Epidermal melanocyte (primary cell): Measurements from ENCODE around the gene HOXB9.
A peak's percentile ranks its signal among the peaks of the same experiment; 100 is the strongest.

Source experiments
- DNase-seq: peaks from one replicate; pipeline ENCODE4 v3.0.0; 2011; ENCODE audit warnings: low spot score; ENCODE audit not compliant: insufficient read length

The HOXB9 gene

GRCh38 chr17:48626245-48627117 lies at the start of gene HOXB9:
Gene HOXB9, minus strand, starts transcription at chr17:48626358. Its CDS starts 89 bp downstream, at chr17:48626269.
- DNase-seq = no peak

DNA sequence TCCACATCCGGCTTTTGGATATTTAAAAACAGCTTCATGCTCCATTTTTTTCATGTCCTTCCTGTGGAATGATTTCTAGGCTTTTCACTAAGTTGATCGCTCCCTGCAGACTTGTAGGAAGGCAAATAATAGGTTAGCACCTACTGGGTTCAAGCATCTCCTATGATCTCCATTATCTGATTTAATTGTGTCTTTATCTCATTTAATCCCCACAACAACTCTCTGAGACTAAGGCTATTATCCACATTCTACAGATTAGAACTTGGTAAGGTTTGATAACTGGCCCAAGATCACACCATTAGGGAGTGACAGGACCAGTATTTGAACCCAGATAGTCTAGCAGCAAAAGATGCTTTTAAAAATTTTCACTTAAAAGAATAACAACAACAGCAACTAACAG lies 46.2 kb upstream of the HOXB9 start:
- no peak for DNase-seq

DNA sequence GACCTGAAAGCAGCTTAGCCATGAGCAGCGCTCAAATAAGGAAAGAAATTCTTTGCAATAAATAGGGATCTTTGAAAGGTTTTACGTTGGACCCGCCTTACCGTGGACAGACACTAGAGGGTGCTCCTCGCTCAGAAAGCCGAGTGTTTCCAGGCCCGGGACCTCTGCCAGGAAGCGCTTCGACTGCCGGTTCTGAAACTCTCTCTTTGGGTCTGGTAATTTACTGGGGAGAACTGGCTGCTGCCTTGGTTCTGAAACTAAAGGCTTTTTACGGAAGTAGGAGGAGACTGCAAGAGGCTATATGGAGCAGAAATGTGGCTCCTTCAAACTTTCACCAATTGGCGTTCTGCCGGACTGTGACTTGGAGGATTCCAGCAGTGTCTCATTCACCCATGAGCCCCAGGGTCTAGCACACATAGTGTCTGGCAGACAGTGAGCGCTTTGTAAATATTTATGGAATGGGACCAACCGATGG lies 45.6 kb upstream of the HOXB9 start:
- peak; percentile 84 for DNase-seq

GRCh38 chr17:48663134-48663924 lies 37.2 kb upstream of the HOXB9 start:
- no peak for DNase-seq

GRCh38 chr17:48655913-48656312 lies 29.8 kb upstream of the HOXB9 start:
- DNase-seq = no peak

GRCh38 chr17:48649741-48650140 lies 23.6 kb upstream of the HOXB9 start:
- DNase-seq = no peak

- no peak for DNase-seq
Measured at GRCh38 chr17:48647963-48648245, 21.7 kb upstream of the HOXB9 start.

DNA sequence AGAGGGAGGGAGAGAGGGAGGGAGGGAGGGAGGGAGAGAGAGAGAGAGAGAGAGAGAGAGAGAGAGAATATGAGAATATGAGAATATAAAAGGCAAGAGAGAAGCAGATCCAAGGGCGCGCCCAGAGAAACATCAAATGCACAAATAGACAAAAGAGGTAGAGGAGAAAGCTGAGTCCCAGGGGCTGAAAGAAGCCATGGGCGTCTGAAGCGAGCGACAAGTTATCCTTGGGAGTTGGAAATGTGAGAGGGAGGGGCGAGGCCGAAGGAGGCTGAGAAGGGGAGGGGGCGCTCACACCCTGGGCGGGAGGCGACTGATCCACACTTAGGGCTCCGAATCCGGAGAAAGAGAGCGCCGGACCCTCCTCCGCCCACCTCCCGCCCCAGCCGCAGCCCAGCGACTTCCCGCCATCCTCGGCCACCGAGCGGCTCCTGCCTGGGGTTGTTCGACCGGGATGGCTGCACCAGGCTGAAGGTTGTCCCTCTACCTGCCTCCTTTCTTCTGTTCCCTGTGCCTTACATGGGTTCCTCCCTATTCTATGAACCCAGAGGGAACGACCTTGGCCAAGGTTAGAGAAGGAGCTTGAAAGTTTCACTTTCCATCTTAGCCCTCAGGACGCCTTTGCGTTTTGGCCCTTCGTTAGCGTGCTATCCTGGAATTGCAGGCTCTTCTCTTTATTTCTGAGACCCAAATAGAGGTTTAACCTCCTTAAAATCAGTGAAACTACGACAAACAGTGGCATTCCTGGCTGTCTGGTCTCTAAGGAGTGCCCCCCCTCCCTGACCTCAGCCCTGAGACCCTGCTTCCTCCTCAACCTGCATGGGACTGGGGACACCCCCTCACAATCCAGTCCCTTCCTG lies 21.2 kb upstream of the HOXB9 start:
- DNase-seq = peak; percentile 19

- DNase-seq = peak; percentile 13
Measured at GRCh38 chr17:48646183-48647102, 20.3 kb upstream of the HOXB9 start.

- DNase-seq = peak; percentile 14
Measured at GRCh38 chr17:48645639-48646182, 19.6 kb upstream of the HOXB9 start.

- DNase-seq = peak; percentile 11
Measured at GRCh38 chr17:48644910-48645557, 18.9 kb upstream of the HOXB9 start.

DNA sequence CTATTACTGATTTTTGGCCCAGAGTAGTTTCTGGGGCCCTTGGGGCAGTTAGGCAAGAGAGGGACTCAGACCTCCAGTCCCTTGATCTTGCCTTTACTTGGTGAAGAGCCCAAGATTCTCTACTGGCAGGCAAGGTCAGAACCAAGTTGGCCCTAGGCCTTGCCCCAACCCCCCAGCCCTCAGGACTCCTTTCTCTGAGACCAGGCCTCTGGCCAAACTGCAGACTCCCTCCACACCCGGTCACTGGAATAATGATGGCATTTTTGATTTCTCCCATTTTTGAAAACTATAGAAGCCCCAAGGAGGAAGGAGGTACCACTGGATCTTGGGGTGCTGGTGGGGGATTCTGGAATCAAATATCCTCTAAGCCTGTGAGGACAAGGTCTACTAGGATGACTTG lies 18.0 kb upstream of the HOXB9 start:
- no peak for DNase-seq

GRCh38 chr17:48643697-48644012 lies 17.5 kb upstream of the HOXB9 start:
- no peak for DNase-seq

GRCh38 chr17:48642843-48643696 lies 16.9 kb upstream of the HOXB9 start:
- DNase-seq = no peak

- no peak for DNase-seq
Measured at GRCh38 chr17:48642059-48642842, 16.1 kb upstream of the HOXB9 start.

DNA sequence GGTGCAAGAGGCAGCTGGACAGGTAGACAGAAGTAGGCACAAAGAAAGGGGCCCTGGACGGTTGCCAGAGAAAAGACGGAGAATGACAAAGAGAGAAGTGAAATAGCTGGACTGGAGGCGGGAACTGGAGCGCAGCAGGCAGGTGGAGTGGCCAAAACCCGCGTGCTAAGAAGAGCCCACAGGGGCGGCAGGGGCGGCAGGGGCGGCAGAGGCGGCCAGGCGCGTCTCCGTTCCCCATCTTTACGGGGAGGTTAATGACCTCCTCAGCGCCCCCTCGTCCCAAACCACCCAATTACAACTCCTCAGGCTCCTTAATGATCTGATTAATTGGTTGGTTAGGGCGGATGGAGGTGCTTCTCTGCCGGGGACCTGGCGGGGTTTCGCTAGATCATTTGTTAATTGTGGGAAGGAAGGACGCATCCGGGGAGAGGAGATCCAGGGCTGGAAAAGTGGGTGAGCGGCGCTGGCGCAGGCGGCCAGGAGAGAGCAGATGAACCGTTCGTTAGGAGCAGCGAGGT lies 15.4 kb upstream of the HOXB9 start:
- DNase-seq = no peak

DNA sequence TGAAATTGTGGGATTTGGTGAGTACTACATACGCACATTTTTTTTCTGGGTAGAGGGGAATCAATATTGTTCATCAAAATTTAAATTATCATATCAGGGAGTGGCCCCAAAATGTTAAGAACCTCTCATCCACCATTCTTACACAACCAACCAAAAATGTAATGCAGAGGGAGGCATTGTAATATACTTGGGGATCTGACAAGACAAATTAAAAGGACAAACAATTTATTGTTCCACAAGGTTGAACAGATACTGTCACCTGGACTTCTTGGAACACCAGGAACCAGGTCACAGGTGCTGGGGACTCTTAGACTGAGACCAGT lies 14.7 kb upstream of the HOXB9 start:
- DNase-seq = no peak
